Measurements from ENCODE around the gene ADRA1B.

The ADRA1B gene

DNA sequence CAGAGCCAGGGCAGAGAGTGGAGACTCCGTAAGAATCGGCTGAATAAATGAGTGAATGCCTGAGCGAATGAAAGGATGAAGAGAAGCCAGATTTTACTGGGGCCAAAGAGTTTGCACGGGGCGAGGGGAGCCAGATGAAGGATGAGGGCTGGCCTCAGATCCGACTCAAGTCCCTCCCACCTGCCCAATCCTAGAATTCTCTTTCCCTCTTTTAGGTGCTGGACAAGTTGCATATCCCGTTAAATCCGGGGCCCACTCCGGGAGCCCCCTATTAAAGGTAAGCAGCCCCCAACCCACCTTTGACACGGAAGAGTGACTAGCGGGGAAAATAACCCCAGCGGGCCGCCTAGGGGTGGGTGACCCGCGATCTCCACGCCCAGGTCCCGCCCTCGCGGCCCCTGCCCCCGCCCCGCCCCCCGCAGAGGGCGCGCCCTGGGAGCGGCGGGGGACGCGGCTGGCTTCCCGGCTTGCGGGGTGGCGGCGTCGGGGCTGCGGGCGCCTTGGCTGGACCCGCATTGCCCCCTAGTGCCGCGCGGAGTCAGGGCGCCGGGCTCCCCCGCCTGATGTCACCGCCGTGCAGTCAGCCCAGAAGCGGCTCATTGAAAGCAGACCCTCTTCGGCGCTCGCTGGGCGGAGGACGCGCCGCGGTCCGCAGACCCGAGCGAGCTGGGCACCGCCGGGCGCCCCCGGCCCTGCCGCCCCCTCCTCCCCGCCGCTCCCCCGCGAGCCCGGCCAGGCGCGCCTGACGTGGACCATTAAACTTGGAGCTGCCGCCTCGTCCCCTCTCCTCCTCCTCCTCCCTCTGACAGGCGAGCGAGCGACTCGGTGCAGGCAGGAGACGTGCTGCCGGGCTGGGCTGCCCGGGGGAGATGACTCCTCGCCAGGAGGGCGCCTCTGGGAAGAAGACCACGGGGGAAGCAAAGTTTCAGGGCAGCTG, at the start of gene ADRA1B:
Gene ADRA1B (plus strand): TSS at position 579 of the 937 bp plus-strand sequence. CDS start 424 bp downstream, outside the sequence.
- no peak for DNase-seq

DNA sequence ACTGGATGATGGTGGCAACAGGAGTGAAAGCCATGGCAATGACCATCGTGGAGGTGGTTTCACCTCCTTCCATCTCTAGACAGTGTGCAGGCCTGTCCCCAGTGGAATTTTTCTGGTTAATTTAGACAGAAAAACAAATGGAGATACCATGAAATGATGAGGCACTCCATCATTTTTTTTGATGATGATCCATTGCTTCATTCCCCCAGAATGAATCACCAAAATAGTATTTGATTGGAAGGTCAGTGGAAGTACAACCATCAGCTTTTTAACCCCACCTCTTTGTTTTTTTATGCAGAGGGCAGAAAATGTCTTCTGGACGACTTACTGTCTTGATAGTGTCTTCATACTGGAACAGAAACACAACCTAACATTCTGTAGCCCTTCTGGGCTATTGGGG, 42.6 kb upstream of the ADRA1B start:
- DNase-seq, result no peak

DNA sequence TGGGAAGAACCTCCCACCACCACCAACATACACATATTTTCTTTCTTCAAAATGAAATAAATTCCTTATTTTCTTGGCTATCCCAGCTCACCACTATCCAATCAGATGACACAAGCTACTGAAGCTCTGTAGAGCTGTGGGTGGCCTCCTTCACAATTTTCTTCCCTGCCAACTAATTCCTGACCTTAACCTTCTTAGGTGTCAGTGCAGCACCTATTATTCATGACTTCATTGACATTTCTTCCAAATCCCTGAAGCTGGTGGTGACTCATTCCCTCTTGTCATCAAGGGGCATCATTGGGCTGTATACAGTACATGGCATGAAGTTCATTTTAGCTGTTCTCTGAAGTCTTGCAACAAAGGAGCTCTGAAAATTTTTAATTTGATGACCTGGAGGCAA, 42.0 kb upstream of the ADRA1B start:
- no peak for DNase-seq

GRCh38 chr5:159877016-159877415, 39.3 kb upstream of the ADRA1B start:
- no peak for DNase-seq

DNA sequence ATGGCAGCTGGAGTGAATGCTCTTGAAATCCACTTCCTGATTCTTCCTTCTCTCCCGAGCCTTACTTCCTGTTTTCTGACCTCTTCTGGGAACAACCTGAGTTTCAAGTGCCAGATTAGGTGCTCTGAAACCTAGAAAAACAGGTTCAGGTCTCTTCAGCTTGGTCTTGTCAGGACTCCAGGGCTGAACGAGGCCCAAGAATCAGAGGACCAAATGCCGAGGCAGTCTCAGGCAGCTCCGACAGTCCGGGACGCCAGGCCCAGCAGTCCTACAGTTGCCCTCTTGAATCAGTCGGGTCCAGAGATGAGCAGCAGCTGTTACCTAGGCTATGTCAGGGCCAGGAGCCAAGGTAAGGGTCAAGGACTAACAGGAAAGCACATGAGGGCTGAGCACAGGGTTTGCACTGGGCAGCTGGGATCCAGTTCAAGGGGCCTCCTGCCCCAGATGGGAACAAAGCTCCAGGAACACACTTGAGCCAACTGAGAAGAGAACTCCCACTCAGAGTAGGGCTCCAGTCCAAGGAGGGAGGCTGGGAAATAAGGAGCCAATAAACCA, 38.3 kb upstream of the ADRA1B start:
- DNase-seq, result no peak

GRCh38 chr5:159878988-159879471, 37.3 kb upstream of the ADRA1B start:
- DNase-seq, result no peak

GRCh38 chr5:159880676-159881075, 35.6 kb upstream of the ADRA1B start:
- DNase-seq, result no peak

DNA sequence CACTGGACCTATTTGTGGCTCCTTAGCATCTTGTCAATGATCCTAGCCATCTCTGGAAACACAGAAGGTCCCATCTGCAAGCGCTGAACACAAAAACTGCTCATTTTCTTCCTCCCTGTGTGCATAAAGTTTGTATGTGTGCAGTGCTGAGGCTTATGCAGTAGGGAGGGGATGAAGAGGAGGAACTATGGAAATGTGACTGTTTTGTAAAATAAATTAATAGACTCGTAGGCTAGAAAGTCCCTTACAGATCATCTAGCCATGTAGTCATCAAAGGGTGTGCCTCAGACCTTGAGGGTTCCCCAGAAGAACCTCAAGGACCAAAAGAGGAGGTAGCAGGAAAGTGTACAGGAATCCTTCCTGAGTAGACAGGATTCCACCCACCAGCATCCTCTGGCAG, 34.3 kb upstream of the ADRA1B start:
- DNase-seq, result no peak

DNA sequence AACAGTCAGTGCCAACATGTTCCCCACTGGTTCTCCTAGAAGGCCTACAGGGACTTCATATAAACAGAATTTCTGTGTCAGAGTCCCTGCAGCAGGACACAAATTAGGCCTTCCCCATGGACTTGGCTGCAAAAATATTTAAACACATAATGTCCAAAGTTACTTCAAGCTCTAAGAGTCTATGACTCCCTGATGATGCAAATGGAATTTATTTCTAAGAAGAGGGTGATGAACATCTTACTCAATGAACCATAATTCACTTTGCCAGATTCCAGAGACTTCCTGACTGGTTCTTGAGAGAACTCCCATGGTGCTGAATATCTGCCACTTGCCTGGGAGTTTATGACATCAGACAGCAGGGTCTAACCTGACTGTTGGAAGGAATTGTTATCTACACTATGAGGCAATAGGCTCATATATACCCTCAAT, 32.7 kb upstream of the ADRA1B start:
- no peak for DNase-seq

DNA sequence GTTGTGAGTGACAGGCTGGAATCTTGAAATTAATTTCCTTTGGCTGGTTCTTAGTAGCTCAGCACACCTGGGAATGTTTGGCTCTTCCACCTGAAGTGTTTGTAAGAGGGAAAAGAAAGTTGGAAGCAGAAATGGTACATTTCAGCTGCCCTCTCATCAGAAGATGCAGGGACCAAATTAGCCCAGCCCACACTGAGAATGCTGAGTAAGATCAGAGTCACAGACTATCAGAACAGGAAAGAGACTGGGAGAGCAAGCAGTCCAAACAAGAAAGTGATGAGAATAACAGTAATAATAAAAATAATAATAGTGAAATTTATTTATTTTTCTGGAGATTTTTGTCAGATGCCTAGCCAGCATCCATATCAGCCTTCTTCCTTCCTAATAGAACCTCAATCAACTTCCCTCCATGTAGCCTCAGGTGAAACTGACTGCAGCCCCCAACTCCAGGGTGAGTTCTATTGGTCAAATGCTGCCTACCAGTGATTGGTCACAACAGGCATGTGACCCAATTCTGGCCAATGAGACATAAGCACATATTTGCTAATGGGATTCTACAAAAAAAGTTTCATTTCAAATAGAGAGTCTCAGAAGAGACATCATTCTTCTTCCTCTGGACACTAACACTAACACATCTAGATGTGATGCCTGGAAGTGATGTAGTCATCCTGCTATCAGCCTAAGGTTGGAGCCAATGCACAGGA, 31.2 kb upstream of the ADRA1B start:
- no peak for DNase-seq

DNA sequence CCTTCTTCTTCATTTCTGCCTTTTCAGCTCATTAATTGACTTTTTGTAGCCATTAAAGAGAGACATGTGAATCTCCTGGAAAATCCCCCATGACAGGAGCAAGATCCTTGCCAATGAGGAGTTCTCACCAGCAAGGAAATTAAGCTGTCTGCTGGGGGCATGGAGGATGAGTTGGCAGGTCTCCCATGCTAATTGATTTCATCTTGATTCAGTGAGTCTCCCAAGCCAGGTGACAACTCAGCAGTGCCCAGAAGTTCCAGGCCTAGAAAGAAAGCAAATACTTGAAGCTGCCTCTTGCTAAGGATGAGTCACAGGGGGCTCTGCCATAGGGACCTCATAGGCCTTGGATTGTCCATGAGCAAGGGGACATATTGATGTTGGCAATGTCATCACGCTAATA, 30.0 kb upstream of the ADRA1B start:
- DNase-seq, result no peak

- no peak for DNase-seq
These were observed 29.2 kb upstream of the ADRA1B start for GRCh38 chr5:159887050-159887449.

- DNase-seq, result no peak
These were observed 27.4 kb upstream of the ADRA1B start for GRCh38 chr5:159888860-159889259.

- no peak for DNase-seq
These were observed 26.1 kb upstream of the ADRA1B start for GRCh38 chr5:159890141-159890540.

GRCh38 chr5:159891371-159891770, 24.9 kb upstream of the ADRA1B start:
- no peak for DNase-seq

- no peak for DNase-seq
These were observed 23.1 kb upstream of the ADRA1B start for GRCh38 chr5:159893040-159893695.

DNA sequence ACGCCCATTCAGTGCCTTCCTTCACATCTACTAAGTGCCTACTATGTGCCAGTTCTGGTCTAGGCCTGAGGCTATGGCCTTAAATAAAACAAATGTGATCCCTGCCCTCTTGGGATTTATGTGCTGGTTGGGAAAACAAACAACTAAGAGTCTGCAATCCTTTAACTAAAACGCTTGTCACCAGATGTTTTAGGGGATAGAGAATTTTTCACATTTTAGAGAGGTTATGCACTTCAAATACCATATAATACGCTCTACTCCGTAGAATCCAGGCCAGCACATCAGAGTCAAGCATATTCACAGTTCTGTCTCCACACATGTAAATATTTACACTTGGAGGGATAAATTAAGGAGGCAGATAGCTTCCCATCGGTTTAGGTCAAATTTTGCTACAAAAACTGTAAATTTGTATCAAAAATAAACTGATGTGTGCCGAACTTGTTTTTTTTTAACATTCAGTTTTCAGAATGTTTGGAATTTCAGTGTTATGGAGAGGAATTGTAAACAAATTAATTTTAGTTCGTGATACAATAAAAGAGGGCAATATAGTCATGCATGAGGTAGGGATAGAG, 22.0 kb upstream of the ADRA1B start:
- DNase-seq, result no peak

GRCh38 chr5:159897786-159898393, 18.4 kb upstream of the ADRA1B start:
- DNase-seq, result no peak

- no peak for DNase-seq
These were observed 16.9 kb upstream of the ADRA1B start for GRCh38 chr5:159899067-159900049.

- DNase-seq, result no peak
These were observed 15.0 kb upstream of the ADRA1B start for GRCh38 chr5:159901308-159901707.

DNA sequence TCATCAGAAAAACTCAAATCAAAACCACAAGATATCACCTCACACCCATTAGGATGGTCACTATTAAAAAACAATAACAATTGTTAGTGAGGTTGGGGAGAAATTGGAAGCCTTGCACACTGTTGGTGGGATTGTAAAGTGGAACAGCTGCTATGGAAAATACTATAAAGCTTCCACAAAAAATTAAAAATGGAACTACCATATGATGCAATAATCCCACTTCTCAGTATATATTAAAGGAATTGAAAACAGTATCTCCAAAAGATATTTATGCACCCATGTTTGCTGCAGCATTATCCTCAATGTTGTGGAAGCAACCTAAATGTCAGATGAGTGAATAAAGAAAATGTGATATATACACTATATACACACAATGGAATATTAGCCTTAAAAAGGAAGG, 14.5 kb upstream of the ADRA1B start:
- no peak for DNase-seq
